ENCODE results near the gene ABCG1.

DNA sequence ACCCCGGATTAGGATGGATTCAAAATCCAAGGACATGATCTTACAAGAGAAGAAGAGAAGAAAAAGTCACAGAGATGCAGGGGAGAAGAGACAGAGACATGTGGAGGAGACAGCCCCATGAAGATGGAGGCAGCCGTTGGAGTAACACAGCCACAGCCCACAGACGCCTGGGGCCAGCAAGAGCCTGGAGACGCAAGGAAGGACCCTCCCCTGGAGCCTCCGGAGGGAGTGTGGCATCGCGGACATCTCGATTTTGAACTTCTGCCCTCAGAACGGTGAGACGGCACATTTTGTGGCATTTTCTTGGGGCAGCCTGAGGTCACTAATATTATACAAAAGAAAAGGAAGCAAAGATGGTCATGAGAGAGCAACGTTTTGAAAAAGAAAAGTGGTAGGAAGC is 28.8 kb downstream of the ABCG1 start:
- TF ChIP-seq, protein P1, sequence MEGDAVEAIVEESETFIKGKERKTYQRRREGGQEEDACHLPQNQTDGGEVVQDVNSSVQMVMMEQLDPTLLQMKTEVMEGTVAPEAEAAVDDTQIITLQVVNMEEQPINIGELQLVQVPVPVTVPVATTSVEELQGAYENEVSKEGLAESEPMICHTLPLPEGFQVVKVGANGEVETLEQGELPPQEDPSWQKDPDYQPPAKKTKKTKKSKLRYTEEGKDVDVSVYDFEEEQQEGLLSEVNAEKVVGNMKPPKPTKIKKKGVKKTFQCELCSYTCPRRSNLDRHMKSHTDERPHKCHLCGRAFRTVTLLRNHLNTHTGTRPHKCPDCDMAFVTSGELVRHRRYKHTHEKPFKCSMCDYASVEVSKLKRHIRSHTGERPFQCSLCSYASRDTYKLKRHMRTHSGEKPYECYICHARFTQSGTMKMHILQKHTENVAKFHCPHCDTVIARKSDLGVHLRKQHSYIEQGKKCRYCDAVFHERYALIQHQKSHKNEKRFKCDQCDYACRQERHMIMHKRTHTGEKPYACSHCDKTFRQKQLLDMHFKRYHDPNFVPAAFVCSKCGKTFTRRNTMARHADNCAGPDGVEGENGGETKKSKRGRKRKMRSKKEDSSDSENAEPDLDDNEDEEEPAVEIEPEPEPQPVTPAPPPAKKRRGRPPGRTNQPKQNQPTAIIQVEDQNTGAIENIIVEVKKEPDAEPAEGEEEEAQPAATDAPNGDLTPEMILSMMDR (IDR thresholded peaks at IDR 0.05; ENCODE audit: extremely low read depth in 1 of 2, insufficient read depth in 1 of 2, low read depth in 1 of 2, low read length in 2 of 2) = no peak
- no peak for TF ChIP-seq POLR2A (IDR thresholded peaks at IDR 0.05; ENCODE audit: low read depth, low read length)
- no peak for TF ChIP-seq POLR2AphosphoS5 (IDR thresholded peaks at IDR 0.05; ENCODE audit: insufficient read depth, low read depth, low read length)
- TF ChIP-seq, protein P2, sequence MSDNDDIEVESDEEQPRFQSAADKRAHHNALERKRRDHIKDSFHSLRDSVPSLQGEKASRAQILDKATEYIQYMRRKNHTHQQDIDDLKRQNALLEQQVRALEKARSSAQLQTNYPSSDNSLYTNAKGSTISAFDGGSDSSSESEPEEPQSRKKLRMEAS (IDR thresholded peaks at IDR 0.05; ENCODE audit: insufficient read depth, insufficient read length) = no peak
- no peak for TF ChIP-seq JUN (IDR thresholded peaks at IDR 0.05; ENCODE audit: borderline replicate concordance, insufficient read depth, insufficient read length, low read depth)
- no peak for TF ChIP-seq GATA2 (IDR thresholded peaks at IDR 0.05; ENCODE audit: insufficient read depth, insufficient read length, low read depth, low read length)
- no peak for TF ChIP-seq EZH2 (IDR thresholded peaks at IDR 0.05; ENCODE audit: borderline replicate concordance, low read depth, low read length, severe bottlenecking)

Data from endothelial cell of umbilical vein (primary cell).